ENCODE data around the gene BICC1. TPM values are rescaled to one million over a fixed set of nuclear protein-coding genes. Genes with fewer than 3 reads are reported as not detected.
A peak's percentile ranks its signal among the peaks of the same experiment; 100 is the strongest.

Gene BICC1
- total and polyA plus RNA-seq, 2 of the 8 experiments (the other 6 are each of a cell fraction or from before 2014, with no cell fraction given) = 0.20 to 0.73 TPM

DNA sequence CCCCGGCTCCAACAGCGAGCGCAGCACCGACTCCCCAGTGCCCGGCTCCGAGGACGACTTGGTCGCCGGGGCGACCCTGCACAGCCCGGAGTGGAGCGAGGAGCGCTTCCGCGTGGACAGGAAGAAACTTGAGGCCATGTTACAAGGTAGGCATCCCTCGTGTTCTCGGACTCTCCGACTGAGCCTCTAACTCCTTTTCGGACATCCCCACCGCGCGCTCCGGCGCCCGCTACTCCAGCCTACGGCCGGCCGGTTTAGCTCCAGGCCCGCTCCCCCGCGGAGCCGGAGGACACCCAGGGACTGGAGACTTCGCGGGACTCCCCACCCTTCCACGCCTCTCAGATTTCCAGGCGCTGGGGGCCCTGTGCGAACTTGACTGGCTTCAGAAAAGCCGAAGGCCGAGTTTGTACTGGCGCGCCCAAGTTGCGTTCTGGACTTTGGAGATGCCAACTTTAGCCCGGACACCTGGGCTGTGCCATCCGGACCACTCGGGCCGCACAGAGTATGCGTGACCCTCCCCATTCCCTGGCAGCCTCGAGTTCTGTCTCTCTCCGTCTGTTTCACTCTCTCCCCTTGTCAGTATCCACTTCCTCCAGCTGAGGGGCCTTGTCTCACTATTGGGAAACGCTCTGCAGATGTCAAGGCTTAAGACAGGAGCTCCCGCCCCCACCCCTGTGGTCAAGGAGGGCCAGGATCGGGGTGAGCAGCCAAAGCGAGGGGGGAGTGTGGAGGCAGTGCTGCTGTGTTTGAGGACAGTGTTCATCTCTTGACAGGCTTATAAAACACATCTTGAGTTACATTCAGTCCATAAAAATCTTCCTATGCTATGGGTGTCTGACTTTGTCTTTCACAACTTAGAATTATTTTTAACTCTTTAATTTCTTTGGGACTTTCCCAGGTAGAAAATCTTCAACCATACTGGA is 777 bp downstream of the BICC1 start (continued):
- TF ChIP-seq, protein P1, sequence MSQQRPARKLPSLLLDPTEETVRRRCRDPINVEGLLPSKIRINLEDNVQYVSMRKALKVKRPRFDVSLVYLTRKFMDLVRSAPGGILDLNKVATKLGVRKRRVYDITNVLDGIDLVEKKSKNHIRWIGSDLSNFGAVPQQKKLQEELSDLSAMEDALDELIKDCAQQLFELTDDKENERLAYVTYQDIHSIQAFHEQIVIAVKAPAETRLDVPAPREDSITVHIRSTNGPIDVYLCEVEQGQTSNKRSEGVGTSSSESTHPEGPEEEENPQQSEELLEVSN (IDR thresholded peaks at IDR 0.05) = peak; percentile 18; the same call in 1 of the 2 replicates
- TF ChIP-seq HDAC2 (IDR thresholded peaks at IDR 0.05; ENCODE audit: borderline replicate concordance in 1 of 2, low read depth in 2 of 2, low read length in 2 of 2) (0 out of 4 replicates have a peak, but pooled peaks of 1 of the 2 experiments have one; percentile 43), SIRT6 (IDR thresholded peaks at IDR 0.05; ENCODE audit: low read length) (no peak), SIN3A (conservative IDR thresholded peaks at IDR 0.05 in 1 of 2, IDR thresholded peaks at IDR 0.05 in 1 of 2; ENCODE audit: low read depth in 1 of 2, low read length in 2 of 2) (0 out of 4 replicates have a peak, but pooled peaks have one; percentile 48 to 64), EGR1 (IDR thresholded peaks at IDR 0.05; ENCODE audit: borderline replicate concordance, low read depth, low read length) (no peak), KDM4A (IDR thresholded peaks at IDR 0.05; ENCODE audit: low read depth, low read length, severe bottlenecking) (peak; percentile 94), SUZ12 (IDR thresholded peaks at IDR 0.05; ENCODE audit: low read length) (peak; percentile 72)
